Putamen (tissue), 1 donor: Measurements from ENCODE around the gene STX7.
A peak's percentile ranks its signal among the peaks of the same experiment; 100 is the strongest.

ENCODE experiments used
- DNase-seq: peaks from one replicate; pipeline ENCODE4 v3.0.0-alpha.2; 2016; ENCODE audit warnings: low spot score

STX7 gene

GRCh38 chr6:132506869-132507808 lies 5.8 kb downstream of the STX7 start:
- no peak for DNase-seq

- DNase-seq: no peak
Observed at GRCh38 chr6:132506461-132506860, 6.5 kb downstream of the STX7 start.

- DNase-seq: no peak
Observed at GRCh38 chr6:132505158-132505557, 7.8 kb downstream of the STX7 start.

DNA sequence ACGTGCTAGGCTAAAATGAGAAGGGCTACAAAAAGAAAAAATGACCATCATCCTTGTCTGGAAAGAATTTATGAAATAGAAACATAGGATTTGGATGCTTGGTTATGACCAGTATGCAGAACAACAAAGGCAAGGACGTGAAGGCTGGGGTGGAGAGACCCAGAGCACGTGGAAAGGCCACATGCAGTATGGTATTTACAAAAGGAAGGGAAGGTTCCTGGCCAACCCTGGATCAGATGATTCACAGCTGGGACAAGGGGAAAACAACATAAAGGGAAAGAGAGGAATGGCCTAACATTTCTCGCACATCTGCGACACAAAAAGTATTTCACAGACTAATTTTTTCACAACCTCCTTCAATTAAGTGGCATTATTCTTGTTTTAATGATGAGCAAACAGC lies 8.2 kb downstream of the STX7 start:
- no peak for DNase-seq

GRCh38 chr6:132499757-132500156 lies 13.2 kb downstream of the STX7 start:
- no peak for DNase-seq

DNA sequence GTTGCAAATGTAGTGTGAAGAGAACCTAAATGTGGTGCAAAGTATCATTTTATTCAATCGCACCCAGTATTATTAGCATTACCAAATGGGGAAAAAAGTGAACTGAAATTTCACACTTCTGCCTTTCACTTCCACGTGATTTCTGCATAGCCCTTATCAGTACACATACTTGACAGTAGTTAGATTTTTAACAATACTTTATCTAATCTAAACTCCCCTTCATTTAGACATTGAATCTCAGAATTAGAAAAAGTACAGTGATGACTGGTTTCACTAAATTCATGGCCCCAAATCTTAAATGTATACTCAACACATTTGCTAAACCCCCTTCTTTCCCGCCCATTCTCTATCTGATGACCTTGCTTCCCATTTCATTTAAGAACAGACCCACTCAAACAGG lies 14.3 kb downstream of the STX7 start:
- DNase-seq: no peak

DNA sequence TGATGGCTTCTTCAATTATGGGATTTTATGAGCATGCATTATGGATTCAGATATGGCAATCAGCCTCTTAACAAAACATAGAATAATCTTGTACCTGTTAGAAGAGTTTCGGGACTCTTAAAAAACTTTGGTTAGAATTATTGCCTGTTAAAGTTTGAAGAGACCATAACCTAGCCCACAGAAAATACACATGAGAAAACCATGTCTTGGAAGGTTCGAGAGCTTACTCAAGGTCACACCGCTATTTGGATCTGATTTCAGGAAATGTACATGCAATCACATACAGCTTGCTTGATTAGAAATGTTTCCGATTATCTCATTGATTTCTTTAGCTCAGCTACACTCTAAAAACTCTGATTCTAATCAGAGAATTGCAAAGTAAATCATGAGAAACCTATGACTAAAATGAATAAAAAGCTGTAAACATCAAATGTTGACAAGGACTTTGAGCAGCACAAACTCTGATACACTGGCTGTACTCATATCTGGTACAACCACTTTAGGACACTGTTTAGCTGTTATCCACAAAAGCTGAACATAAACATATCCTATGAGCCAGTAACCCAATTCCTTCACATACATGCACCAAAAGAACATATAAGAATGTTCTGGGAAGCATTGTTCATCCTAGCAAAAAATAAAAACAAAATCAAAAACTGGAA lies 16.3 kb downstream of the STX7 start:
- DNase-seq: no peak

- no peak for DNase-seq
Observed at GRCh38 chr6:132495604-132496079, 17.3 kb downstream of the STX7 start.

- no peak for DNase-seq
Observed at GRCh38 chr6:132494954-132495353, 18.0 kb downstream of the STX7 start.

GRCh38 chr6:132491881-132492280 lies 21.0 kb downstream of the STX7 start:
- DNase-seq: no peak

- DNase-seq: no peak
Observed at GRCh38 chr6:132491303-132491702, 21.6 kb downstream of the STX7 start.

GRCh38 chr6:132490478-132491204 lies 22.3 kb downstream of the STX7 start:
- DNase-seq: no peak

DNA sequence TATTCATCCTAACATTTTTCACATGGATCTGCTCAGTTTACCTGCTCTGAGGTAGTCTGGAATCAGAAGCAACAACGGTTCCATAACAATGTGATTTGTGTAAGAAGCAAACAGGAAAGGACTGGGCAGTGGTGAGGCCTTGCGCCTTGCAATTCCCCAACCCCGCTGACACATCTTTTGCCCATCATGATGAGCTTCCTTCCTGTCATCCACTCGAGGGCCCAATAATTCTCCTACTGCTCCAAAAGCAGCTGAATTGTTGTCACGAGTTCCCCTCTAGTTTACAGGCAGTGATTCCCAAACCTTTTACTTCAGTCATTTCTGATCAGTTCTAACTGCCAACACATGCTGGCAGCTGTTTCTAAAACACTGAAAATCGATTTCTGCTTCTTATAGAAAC lies 22.9 kb downstream of the STX7 start:
- DNase-seq: no peak

DNA sequence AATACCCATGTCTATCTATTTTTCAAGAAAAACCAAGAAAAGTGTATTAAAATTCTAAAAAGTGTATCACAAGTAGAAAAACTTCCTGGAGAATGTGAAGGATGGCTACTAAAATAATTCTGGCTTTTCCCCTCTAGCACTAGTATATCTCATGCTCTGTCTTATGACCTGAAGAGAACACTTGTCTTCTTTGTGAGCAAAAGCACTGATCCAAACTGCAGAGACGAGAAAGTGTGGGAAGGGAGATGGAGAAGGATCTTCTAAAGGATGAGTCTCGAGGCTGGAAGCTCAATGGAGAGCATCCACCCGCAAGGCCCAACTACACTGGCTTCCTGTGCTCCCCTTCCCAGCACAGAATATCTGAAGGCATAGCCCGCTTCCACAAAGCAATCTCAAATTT lies 23.5 kb downstream of the STX7 start:
- DNase-seq: no peak

DNA sequence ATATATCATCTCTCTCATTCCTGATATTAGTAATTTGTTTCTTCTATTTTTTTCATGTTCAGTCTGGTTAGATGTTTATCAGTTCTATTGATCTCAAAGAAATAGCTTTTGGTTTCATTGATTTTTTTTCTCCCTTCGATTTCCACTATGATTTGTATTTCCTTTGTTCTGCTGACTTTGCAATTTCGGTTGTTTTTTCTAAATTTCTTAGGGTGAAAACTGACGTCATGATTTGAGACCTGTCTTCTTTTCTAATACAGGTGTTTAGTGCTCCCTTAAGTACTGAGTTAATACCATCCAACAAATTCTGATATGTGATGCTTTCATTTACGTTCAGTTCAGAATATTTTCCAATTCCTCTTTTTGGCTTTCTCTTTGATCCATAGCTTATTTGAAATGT lies 25.2 kb downstream of the STX7 start:
- no peak for DNase-seq

DNA sequence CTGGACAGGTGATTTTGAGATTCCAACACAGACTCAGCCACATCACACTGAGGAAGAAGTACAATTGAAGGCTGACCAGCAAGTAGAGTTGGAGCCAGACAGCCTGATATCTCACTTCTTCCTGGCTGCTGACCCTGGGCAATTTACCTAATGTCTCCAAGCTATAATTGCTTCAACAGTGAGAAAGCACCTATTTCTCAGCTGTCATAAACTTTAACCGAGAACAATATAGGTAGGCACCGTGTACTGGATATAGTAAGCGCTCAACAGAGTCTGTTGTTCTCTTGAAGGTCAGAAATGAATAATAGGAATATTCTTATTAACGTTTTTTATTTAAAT lies 28.3 kb downstream of the STX7 start:
- no peak for DNase-seq

GRCh38 chr6:132483779-132484679 lies 28.9 kb downstream of the STX7 start:
- peak; percentile 73 for DNase-seq

DNA sequence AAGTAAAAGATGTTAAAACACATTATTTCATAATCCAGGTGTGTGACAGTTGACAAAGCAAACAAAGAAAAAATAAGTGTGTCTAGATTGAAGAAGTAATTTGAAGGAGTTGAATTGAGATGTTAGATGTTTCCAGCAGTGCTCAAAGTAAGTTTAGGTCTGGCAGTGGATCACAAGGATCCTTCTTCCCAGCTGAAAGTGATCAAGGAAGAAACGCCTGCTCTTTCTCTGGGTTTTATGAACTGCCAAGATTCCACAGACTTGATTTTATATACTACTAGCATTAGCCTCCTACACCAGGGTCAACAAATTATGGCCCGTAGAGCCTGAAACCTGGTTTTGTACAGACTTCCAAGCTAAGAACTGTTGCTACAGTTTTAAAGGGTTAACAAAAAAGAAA lies 30.3 kb downstream of the STX7 start:
- DNase-seq: no peak

- no peak for DNase-seq
Observed at GRCh38 chr6:132481189-132481588, 31.7 kb downstream of the STX7 start.

- DNase-seq: no peak
Observed at GRCh38 chr6:132479131-132479530, 33.8 kb downstream of the STX7 start.

GRCh38 chr6:132478674-132479073 lies 34.2 kb downstream of the STX7 start:
- DNase-seq: no peak

DNA sequence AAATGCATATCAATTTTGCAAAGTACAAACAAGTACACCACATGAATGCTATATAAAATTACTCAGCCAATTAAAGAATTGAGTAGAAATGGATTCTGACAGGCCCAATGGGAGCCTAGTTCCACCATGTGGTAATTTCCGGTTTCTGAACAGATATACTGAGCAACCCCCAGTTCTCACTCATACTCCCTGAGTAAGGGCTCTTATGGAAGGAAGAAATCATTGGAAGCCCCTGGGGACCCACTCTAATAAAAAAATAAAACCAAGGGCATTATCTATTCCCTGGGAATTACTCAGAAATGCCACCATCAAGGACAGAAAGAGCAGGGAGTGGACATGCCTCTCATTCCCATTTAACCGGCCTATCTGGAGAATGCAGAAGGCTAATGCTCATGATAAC lies 34.6 kb downstream of the STX7 start:
- DNase-seq: no peak
